ENCODE data around the gene DHH.

DNA sequence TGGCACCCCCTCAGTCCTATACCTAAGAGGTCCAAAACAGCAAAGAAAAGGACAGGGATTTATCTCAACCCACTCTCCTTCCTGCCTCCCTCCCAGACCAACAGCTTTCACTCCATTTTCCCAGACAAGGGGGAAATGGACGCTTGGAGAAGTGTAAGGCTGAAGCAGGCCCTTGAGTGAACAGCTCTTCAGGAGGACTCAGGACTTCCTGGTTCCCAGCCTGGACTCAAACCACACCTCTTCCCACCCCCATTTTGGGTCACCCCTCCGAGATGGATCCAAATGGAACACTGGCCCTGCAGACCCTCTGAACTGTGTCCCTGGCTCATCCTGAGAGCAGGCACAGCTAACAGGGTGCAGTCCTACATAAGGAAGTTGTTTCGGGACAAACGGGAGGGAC, 36.7 kb downstream of the DHH start:
- TF ChIP-seq, protein P1, sequence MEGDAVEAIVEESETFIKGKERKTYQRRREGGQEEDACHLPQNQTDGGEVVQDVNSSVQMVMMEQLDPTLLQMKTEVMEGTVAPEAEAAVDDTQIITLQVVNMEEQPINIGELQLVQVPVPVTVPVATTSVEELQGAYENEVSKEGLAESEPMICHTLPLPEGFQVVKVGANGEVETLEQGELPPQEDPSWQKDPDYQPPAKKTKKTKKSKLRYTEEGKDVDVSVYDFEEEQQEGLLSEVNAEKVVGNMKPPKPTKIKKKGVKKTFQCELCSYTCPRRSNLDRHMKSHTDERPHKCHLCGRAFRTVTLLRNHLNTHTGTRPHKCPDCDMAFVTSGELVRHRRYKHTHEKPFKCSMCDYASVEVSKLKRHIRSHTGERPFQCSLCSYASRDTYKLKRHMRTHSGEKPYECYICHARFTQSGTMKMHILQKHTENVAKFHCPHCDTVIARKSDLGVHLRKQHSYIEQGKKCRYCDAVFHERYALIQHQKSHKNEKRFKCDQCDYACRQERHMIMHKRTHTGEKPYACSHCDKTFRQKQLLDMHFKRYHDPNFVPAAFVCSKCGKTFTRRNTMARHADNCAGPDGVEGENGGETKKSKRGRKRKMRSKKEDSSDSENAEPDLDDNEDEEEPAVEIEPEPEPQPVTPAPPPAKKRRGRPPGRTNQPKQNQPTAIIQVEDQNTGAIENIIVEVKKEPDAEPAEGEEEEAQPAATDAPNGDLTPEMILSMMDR (IDR thresholded peaks at IDR 0.05; ENCODE audit: low read depth, low read length) = no peak
- TF ChIP-seq, protein P2, sequence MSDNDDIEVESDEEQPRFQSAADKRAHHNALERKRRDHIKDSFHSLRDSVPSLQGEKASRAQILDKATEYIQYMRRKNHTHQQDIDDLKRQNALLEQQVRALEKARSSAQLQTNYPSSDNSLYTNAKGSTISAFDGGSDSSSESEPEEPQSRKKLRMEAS (IDR thresholded peaks at IDR 0.05; ENCODE audit: low read depth, low read length) = no peak
- no peak for TF ChIP-seq POLR2A (IDR thresholded peaks at IDR 0.05; ENCODE audit: extremely low read depth, insufficient read length)
- TF ChIP-seq MYC (IDR thresholded peaks at IDR 0.05; ENCODE audit: low read depth, low read length) = no peak

Measured in NB4 (cell line).